Astrocyte (in vitro differentiated cells and primary cell): ENCODE data around the gene CGB3. TPM values are rescaled to one million over a fixed set of nuclear protein-coding genes. Genes with fewer than 3 reads are reported as not detected.

Source experiments
- DNase-seq: peaks from one replicate; pipeline ENCODE4 v3.0.0-alpha.2; 2010; ENCODE audit warnings: low read depth
- FAIRE-seq: peaks from 2 replicates; lab custom pipeline; 2011; peaks lifted over from hg19 to GRCh38; lab: Jason Lieb, UNC
- H2AFZ ChIP-seq: 2 replicates; pipeline ENCODE4 v1.6.0; 2012; ENCODE audit warnings: low read depth, low read length, inconsistent platforms
- H3K27ac ChIP-seq: 2 replicates; pipeline ENCODE4 v1.5.1; 2011; ENCODE audit warnings: low read depth, low read length, inconsistent platforms
- H3K27me3 ChIP-seq: 2 replicates; pipeline ENCODE4 v1.6.0; 2011; ENCODE audit warnings: low read length, inconsistent platforms; ENCODE audit not compliant: insufficient read depth
- H3K36me3 ChIP-seq: 2 replicates; pipeline ENCODE4 v1.5.1; 2011; ENCODE audit warnings: low read length, inconsistent platforms; ENCODE audit not compliant: insufficient read depth
- H3K4me1 ChIP-seq: 2 replicates; pipeline ENCODE4 v1.5.1; 2011; ENCODE audit warnings: low read length, inconsistent platforms; ENCODE audit not compliant: insufficient read depth
- H3K4me2 ChIP-seq: 2 replicates; pipeline ENCODE4 v1.6.0; 2012; ENCODE audit warnings: low read length, inconsistent platforms
- H3K4me3 ChIP-seq: 2 replicates; pipeline ENCODE4 v1.5.1; 2011; ENCODE audit warnings: low read depth, mild to moderate bottlenecking, low read length, inconsistent platforms; ENCODE audit not compliant: insufficient read depth
- H3K79me2 ChIP-seq: 2 replicates; pipeline ENCODE4 v1.6.0; 2012; ENCODE audit warnings: mild to moderate bottlenecking, low read length, inconsistent platforms; ENCODE audit not compliant: insufficient read depth
- H3K9ac ChIP-seq: 2 replicates; pipeline ENCODE4 v1.6.0; 2012; ENCODE audit warnings: mild to moderate bottlenecking, low read length, inconsistent platforms
- H3K9me3 ChIP-seq: 2 replicates; pipeline ENCODE4 v1.5.1; 2012; ENCODE audit warnings: low read depth, mild to moderate bottlenecking, low read length, inconsistent platforms; ENCODE audit not compliant: insufficient read depth
- H4K20me1 ChIP-seq: 2 replicates; pipeline ENCODE4 v1.6.0; 2012; ENCODE audit warnings: low read length, inconsistent platforms; ENCODE audit not compliant: insufficient read depth
- H3K27ac Mint-ChIP-seq: one replicate; pipeline ENCODE4 v1.8.0; 2021; ENCODE audit warnings: mild to moderate bottlenecking, mixed read lengths; ENCODE audit not compliant: unreplicated experiment
- H3K27me3 Mint-ChIP-seq: one replicate; pipeline ENCODE4 v1.8.0; 2021; ENCODE audit warnings: low read depth, mixed read lengths; ENCODE audit not compliant: unreplicated experiment
- H3K36me3 Mint-ChIP-seq: one replicate; pipeline ENCODE4 v1.8.0; 2021; ENCODE audit warnings: low read depth, mixed read lengths; ENCODE audit not compliant: unreplicated experiment
- H3K4me1 Mint-ChIP-seq: one replicate; pipeline ENCODE4 v1.8.0; 2021; ENCODE audit warnings: low read depth, mixed read lengths; ENCODE audit not compliant: unreplicated experiment
- H3K4me3 Mint-ChIP-seq: one replicate; pipeline ENCODE4 v1.8.0; 2021; ENCODE audit warnings: mild to moderate bottlenecking, moderate library complexity, mixed read lengths; ENCODE audit not compliant: unreplicated experiment
- H3K9me3 Mint-ChIP-seq: one replicate; pipeline ENCODE4 v1.8.0; 2021; ENCODE audit warnings: mild to moderate bottlenecking, mixed read lengths; ENCODE audit not compliant: unreplicated experiment
- CTCF ChIP-seq: IDR thresholded peaks from 2 replicates; pipeline ENCODE4 v1.5.1; 2011; ENCODE audit warnings: low read depth, mild to moderate bottlenecking, inconsistent platforms, low read length, moderate library complexity; ENCODE audit not compliant: insufficient read depth
- EZH2 ChIP-seq: IDR thresholded peaks from 2 replicates; pipeline ENCODE4 v1.6.1; 2012; ENCODE audit warnings: mild to moderate bottlenecking, low read length, inconsistent platforms; ENCODE audit not compliant: insufficient read depth
- total RNA-seq: library from RNA; stranded (reverse); gene quantifications from 2 replicates; pipeline ENCODE4 v1.2.1, GENCODE V29; 2021

The CGB3 gene
- total RNA-seq, 1 donor from 2014 or later = 3.6 TPM

- H3K36me3 Mint-ChIP-seq = peaks cover 14% of the 10 kb centered on the region
- peaks cover 4% of the 10 kb centered on the region for H3K79me2 ChIP-seq
- H3K27ac ChIP-seq = no peak overlapping the region
- no peak overlapping the region for H3K9ac ChIP-seq
- peaks cover 4% of the 10 kb centered on the region for H4K20me1 ChIP-seq
- no peak for DNase-seq
- no peaks in the 10 kb centered on the region for H3K27me3 ChIP-seq
- no peak for FAIRE-seq
- no peaks in the 10 kb centered on the region for H3K4me1 ChIP-seq
- H3K4me2 ChIP-seq = no peak overlapping the region
- H3K36me3 ChIP-seq = peaks cover 20% of the 10 kb centered on the region
- H2AFZ ChIP-seq = no peak overlapping the region
- H3K9me3 ChIP-seq = no peaks in the 10 kb centered on the region
- H3K27ac Mint-ChIP-seq = no peak overlapping the region
- H3K4me3 Mint-ChIP-seq = no peak overlapping the region
- H3K27me3 Mint-ChIP-seq = no peaks in the 10 kb centered on the region
- H3K4me3 ChIP-seq = no peak overlapping the region
- H3K9me3 Mint-ChIP-seq = no peaks in the 10 kb centered on the region
- TF ChIP-seq EZH2 = no peak
- TF ChIP-seq CTCF = no peak
- peaks cover under 1% of the 10 kb centered on the region for H3K4me1 Mint-ChIP-seq
Measured at GRCh38 chr19:49004964-49005614, 19.0 kb downstream of the CGB3 start.

DNA sequence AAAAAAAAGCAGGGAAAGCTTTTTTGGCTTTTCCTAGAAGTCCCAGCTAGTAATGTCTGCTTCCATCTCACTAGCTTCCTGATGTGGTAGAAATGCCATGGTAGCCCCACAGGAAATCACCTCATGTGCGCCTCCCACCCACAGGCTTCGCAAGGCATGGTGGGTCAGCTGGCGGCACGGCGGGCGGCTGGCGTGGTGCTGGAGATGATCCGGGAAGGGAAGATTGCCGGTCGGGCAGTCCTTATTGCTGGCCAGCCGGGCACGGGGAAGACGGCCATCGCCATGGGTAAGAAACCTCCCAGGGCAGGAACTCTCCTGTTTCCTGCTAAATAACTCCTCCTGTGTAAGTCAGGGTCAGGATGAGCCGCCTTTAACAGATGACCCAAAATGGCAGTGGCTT, 20.0 kb downstream of the CGB3 start:
- Mint-ChIP-seq H3K36me3 (peaks cover 18% of the 10 kb centered on the region), H3K27me3 (no peaks in the 10 kb centered on the region)
- H2AFZ ChIP-seq = no peak overlapping the region

More for the DNA sequence above, 20.0 kb downstream of the CGB3 start:
- FAIRE-seq (no peak), DNase-seq (no peak)
- no peak overlapping the region for H3K9ac ChIP-seq
- H3K36me3 ChIP-seq = peaks cover 16% of the 10 kb centered on the region
- TF ChIP-seq CTCF (no peak), EZH2 (no peak)
- no peak overlapping the region for H3K4me3 Mint-ChIP-seq
- no peaks in the 10 kb centered on the region for H3K9me3 Mint-ChIP-seq
- H3K4me2 ChIP-seq = no peak overlapping the region
- no peak overlapping the region for H3K27ac Mint-ChIP-seq
- peaks cover 12% of the 10 kb centered on the region for H4K20me1 ChIP-seq
- H3K27me3 ChIP-seq = no peaks in the 10 kb centered on the region
- no peak overlapping the region for H3K4me3 ChIP-seq
- H3K9me3 ChIP-seq = no peaks in the 10 kb centered on the region
- H3K27ac ChIP-seq = no peak overlapping the region
- H3K4me1 Mint-ChIP-seq = peaks cover 7% of the 10 kb centered on the region
- peaks cover 10% of the 10 kb centered on the region for H3K79me2 ChIP-seq
- H3K4me1 ChIP-seq = peaks cover 3% of the 10 kb centered on the region
